NCI-H226 (cell line): ENCODE measurements around the gene PSMB7.
"Not testable (repeated sequence)": the region's sequence is repeated elsewhere in the genome, so short reads cannot be mapped to it uniquely, and the experiment has no call there.

Experiments used
- DNase-seq: peaks from one replicate; pipeline ENCODE4 v3.0.0-alpha.2; 2015

Gene PSMB7

DNA sequence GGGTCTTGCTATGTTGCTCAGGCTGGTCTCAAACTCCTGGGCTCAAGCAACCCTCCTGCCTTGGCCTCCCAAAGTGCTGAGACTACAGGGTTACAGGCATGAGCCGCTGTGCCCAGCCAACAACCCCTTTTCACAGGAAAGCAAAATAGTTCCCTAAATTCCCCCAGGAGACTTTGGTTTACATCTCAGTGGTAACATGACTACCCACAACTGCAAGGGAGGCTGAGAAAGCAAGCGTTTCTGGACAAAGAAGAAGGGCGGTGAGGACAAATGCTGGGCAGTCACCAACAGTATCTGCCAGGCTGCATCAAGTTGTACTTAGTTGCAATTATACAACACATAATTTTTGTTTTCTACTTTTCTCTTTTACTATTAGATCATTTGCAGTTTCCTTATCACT lies 27.6 kb upstream of the PSMB7 start:
- no peak for DNase-seq

DNA sequence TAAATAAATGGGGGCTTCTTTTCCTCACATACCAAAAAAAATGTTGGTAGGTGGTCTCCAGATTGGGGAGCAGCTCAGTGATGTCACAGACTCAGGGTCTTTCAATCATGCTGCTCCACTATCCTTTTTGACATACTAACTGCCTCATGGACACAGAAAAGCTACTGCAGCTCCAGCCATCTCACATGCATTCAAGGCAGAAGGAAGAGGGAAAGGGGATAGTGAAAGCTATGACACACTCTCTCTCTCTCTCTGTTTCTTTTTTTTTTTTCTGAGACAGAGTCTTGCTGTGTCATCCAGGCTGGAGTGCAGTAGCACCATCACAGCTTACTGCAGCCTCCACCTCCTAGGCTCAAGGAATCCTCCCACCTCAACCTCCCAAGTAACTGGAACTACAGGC lies 27.1 kb upstream of the PSMB7 start:
- no peak for DNase-seq

DNA sequence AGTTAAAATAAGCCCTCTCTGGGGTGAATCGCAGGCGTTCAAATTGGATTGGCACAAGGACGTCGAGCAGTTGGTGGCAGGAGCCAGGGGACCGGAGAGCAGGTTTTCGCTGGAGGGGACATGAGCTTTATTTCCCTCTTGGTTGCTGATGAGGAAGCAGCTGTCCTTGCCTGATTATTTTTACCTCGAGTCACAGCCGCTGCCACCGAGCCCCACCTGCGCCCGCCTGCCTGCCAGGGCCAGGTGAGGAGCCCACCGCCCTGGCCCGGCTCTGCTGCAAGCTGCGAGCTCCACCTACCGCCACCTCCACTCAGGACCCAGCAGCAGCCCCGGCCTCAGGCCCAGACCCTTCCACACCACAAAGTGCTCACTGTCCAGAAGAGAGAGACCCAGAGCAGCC lies 26.0 kb upstream of the PSMB7 start:
- DNase-seq = no peak

DNA sequence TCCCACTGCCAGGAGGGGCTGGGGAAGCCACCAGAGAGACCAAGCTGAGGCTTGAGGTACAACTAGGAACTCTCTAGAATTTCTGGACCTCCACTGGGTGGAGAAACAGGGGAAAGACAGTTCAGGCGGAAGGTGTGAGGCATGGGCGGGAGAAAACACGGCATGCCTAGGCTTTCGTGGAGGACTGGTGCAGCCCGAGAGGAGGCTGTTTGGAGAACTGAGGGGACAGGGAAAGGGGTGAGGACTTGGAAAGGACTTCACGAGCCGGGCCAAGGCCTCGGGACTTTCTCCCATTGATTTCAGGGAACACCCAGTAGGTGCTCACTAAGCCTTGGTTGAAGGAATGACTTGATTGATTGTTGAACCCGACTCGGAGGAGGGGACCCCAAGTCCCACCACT lies 25.5 kb upstream of the PSMB7 start:
- no peak for DNase-seq

DNA sequence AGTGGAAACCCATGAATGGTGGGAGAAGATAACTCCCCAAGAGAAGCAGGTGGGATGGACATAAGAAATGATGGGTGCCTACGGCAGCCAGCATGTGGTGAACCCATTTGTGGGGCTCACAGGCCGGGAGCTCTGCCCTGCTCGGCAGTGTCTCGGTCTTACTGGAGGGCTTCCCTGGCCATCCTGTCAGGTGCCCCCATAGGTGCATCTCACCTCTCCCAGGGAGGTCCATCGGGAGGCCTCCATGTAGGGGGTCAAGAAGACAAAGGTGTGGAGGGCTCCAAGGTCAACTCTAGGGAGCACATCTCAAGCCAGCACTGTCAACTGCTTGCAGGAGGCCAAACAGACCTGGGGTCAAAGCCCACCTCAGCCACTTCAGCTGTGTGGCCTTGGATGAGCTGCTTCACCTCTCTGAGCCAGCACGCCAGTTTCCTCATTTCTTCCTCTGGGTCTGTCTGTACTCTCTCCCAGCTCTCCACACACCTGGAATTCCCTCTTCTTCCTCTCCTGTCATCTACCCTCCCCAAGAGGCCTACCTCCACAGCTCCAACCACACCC lies 24.5 kb upstream of the PSMB7 start:
- no peak for DNase-seq

DNA sequence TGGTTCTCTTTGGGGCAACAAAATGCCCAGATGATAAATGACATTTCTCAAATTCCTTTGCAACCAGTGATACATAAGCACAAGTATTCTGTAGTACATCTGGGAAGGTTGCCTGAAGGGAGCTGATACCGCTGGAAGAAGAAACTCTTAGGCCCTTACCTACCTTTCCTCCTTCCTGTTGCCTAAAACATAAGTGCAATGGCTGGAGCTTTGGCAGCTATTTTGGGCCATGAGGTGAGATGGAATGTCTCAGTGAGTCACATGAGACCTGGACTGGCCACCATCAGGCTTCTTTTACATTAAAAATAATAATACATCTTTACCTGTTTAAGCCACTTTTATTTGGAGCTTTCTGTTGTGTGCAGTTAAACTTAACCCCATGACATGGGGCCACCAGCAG lies 23.8 kb upstream of the PSMB7 start:
- DNase-seq = no peak

DNA sequence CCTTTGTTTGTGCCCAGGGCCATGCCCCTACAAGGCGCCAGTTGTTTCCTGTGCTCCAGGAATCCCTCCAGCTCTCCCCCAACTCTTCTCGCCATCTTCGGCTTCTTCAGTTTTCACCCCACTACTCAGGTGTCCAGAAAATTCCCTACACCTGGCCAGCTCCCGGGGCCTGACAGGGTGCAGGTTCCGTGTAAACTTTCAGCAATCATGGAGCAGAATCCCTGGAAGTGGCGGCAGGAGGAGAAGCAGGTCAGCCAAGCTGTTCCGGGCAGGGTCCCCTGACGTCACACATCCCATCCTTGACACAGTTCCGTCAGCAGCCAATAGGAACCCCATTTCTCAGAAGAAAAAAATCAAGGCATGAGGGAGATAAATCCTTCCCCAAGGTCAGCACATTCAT lies 22.8 kb upstream of the PSMB7 start:
- no peak for DNase-seq

DNA sequence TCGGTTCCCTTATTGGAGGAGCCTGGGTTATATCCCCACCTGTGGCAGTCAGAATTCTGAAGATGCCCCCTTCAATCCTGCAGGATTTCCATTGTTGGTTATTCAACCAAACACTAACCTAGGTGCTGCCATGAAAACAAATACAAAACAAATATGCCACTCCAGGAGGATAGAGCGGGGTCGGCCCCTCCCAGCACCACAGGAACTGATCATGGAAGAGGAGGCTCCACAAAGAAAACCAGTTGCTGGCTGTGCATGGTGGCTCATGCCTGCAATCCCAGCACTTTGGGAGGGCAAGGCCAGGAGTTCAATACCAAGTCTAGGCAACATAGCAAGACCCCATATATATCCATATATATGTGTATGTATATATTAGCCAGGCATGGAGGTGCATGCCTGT lies 21.8 kb upstream of the PSMB7 start:
- DNase-seq = no peak

DNA sequence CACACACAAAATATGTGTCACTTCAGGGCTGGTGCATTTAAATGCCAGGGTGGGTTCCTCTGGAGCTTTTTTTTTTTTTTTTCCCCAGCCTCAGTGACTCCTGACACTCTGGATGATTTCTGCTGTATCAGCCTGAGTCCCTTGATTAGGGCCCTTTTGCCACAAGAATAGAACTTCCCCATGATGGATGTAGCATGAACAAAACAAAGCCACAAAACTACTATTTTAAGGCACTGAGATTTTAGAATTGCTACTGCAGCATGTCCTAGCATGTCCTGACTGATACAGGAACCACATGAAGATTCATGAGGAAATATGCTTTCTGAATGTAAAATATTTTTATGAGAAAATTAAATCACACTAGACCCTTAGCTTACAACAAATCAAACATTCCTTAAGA lies 21.1 kb upstream of the PSMB7 start:
- no peak for DNase-seq

DNA sequence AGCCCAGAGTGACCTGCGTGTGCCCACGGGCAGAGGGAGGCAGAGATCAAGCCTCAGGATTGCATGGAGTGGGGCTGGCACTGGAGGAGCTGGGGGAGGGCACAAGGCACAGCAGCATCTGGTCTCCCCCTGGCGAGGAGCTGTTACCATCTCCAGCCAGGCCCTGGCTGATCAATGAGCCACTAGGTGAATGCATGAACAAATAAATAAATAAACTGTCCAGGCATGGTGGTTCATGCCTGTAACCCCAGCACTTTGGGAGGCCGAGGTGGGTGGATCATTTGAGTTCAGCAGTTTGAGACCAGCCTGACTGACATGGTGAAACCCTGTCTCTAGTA lies 14.3 kb upstream of the PSMB7 start:
- no peak for DNase-seq

DNA sequence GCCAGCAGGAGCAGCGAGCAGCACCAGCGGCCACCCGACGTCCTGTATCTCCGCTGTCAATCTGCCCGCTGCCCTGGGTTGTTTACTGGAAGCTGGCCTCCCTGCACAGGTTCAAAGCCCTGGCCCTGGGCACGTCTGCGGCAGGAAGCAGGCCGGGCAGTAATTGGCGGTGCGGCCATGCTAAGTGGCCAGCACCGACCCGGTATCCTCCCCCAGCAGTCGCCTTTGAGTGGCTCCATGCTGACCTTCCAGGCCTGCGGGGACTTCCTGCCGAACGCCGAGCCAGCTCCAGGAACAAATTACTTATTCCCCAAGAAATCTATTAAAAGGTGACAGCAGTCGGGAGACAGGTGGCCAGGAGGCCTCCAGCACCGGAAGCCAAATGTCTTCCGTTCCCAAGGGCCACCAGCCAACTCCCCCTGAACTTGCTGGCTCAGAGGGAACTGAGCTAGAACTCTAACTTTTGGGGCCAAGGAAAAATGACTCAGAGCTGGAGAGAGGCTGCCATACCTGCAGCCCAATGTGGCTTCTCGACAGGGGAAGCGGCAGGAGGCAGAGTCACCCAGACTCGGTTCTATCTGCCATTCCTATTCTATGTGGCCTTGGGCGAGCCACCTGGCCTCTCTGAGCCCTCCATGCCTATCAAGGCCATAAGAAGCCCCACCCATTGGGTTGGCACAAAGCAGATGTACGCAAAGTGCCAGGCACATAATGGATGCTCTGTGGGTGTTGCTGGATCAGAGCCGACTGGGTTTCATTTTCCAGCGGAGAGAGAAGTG lies 13.7 kb upstream of the PSMB7 start:
- DNase-seq = no peak

DNA sequence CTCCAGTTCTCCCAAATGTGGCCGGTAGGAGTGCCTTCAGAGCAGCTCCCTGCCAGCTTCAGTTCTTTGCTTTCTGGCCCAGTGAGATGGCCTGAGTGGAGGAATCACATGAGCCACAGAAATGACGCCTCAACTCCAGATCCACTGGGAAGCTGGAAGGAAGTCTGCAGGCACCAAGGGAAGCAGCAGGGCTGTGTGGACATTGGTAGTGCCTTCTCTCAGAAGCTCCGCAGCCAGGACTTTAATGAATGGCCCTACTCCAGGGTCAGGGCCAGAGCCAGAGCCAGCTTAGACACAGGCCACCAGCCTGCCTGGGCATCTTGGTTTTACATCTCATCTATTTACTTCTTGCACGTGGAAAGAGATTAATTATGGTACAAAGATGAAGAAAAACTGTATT lies 12.0 kb upstream of the PSMB7 start:
- DNase-seq = no peak

DNA sequence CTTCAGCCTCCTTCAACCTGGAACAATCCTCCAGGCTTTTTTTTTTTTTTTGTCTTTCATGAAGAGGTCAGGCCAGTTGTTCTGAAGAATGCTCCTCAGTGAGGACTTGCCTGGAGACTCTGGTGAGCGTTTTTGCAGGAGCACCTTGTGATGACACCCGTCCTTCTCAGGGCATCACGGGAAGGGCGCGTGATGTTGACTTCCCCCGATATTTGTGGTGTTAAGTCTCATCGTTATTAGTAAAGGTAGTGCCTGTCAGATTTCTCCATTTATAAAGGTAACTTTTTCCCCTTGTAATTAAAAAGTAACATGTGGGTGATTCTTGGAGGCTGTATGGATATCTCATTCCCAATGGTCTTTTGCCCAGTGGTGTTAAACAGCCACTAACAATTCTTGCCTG lies 11.1 kb upstream of the PSMB7 start:
- DNase-seq = no peak

DNA sequence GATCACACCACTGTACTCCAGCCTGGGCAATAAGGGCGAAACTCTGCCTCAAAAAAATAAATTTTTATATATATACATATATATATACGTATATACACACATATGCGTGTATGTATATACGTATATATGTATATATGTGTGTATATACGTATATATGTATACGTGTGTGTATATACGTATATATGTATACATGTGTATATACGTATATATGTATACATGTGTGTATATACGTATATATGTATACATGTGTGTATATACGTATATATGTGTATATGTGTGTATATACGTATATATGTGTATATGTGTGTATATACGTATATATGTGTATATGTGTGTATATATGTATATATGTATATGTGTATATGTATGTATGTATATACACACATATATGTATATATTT lies 10.5 kb upstream of the PSMB7 start:
- DNase-seq = not testable (repeated sequence)

DNA sequence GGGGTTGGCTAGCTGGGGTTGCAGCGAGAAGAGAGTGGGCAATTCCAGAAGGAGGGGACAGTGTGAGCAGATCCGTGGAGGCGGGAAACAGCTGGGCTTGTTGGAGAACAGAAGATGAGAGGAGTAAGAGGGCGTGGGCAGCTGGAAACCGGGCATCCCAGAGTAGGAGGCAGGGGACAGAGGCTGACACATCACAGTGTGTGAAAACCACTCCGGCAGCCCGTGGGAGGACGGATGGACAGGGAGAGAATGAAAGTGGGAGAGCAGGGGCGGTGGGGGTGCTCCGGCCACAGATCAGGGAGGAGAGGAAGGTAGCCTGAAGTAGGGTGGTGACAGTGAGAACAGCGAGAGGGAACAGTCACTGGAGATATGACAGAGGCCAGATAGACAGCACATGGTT lies 8.3 kb upstream of the PSMB7 start:
- no peak for DNase-seq

DNA sequence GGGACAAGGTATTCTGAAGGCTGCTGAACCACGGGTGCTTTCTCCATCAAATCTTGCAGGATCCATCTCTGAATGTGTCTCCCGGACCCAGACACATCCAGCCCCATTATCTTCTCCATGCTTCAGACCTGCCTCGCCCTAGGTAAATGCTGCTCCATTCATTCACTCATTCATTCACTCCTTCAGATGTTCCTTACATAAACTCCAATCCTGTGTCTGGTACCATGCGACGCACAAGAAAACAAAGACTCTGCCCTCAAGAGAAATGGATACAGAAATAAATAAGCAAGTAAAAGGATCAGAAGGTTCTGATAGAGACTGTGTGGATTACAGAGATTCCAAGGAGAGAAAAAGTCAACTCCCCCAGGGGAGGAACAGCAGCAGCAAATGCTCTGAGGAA lies 7.9 kb upstream of the PSMB7 start:
- DNase-seq = no peak

DNA sequence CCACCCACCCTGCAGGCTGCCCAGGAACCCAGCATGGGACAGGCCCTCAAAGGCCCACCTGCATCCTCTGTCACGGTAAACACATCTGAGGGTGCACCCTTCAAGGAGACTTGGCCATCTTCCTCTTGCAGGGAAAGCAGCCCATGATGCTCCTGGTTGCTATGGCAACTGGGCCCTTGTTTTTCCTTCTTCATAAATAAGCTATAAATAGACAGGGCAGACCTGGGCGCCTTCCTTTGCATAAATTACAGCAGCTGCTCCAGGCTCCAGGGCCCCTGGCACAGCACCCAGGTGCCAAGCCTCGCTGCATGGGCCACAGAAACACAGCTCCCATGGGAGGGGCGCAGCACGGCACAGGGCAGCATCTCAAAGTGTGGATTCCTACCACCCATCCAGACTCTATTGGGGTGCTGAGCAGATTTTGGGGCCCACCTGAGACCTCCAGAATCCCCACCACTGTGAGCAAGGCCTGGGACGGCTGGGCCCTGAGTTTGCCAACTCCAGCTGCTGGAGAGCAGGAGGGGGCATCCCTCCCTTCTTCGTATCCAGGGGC lies 5.8 kb upstream of the PSMB7 start:
- no peak for DNase-seq

DNA sequence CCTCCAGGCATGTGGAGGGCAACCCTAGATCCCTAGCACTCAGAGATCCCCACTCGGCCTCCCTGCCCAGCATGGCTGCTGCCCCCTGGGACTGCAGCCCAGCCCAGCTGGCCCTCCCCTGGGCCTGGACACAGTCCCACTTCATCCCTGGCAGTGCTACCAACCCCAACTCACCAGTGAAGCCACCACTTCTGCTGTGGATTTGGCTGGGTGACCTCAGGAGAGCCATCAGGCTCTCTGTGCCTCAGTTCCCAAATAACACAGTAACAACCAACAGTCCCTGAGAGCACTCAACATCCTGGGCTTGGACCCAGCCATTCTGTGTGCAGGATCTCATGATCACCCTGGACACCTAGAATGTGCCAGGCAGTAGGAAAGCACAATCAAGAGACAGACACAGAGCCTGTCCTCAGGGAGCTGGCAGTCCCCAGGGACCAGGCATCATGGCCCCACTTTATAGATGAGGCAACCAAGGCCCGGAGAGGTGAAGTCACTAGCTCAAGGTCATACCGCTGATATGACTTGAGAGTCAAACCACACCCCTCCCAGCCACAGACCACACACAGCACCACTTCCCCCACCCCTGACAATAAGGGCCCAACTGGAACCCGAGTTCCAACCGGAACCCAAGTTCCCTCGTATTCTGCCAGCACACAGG lies 4.7 kb upstream of the PSMB7 start:
- DNase-seq = no peak

DNA sequence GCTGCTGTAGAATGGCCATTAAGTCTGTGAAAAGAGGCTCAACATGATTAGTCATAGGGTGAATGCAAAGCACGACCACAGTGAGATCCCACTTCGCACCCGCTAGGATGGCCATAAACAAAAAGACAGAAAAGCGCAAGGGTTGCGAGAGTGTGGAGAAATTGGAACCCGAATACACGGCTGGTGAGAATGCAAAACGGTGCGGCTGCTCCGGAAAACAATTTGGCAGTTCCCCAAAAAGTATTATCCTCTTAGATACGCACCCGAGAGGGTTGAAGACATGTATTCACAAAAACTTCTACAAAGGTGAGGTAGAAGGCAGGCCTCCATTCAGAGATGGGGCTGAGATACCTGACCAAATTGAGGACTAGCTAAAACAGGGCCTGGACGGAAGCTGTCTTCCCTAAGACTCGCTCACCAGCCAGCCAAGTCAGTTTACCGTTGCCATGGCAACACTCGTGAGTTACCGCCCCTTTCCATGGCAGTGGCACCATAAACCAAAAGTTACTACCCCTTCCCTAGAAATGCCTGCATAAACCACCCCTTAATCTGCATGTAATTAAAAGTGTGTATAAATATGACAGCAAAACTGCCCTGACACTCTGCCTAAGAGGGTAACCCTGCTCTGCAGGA lies 726 bp upstream of the PSMB7 start:
- no peak for DNase-seq

DNA sequence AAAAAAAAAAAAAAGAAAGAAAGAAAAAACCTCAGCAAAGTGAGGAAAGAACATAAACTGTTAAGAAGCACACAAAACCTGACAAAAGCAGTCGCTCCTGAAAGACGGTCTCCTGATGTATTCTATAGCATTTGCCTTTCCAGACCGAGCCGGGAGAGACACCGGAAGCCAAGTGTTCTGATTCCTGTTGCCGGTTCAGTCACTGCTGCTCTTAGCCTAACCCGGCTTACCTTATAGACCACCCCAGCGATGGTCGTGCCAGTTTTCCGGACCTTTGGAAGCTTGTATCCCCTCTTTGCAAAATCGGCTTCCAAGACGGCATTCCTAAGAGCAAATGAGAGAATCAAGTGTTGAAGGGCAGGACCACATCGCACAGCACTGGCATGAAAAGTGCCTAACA lies 630 bp downstream of the PSMB7 start:
- no peak for DNase-seq

DNA sequence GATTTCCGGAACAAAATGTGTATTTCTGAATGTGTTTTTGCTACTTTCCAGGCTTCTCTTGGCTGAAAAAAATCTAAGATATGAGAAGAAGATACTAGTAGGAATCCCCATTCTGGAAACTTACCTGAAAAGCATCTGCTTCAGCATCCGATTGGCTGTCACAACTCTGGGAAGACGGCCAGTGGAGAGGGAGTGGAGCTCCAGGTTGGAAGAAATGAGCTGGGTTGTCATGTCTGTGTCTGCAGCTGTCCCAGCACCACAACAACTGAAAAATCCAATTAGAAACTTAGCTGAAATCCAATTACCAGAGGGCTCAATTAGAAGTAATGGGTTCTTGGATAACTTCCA lies 3.0 kb downstream of the PSMB7 start:
- peak; percentile 8 for DNase-seq

DNA sequence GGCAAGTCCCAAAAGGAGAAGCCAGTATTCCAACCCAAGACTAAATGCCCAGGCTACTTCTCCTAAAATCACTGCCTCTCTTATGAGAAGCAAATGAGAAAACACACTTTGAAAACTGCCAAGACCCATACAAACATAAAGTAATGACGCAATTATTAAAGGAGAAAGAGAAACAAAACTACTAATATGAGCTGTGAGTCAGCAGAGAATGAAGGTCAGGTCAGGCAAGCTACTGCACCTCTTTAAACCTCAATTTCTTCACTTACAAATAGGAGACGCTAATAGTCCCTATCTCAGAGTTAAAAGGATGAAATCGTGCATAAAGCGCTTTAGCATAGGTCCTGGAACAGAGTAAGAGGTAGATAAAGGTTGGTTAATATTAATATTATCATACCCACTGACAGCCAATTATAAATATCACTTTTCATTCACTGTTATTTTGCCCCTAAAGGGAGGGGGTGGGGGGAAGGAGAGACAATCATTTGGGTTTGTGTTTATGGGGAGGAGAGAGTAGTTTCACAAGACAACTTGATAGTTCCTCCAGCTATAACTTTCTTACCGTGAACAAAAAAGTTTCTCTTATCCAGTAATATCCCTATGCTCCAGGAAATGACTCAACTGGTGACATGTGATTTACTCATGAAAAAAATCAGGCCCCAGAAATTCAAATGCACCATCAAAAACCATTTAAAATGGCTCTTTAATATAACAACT lies 3.6 kb downstream of the PSMB7 start:
- DNase-seq = peak; percentile 54

DNA sequence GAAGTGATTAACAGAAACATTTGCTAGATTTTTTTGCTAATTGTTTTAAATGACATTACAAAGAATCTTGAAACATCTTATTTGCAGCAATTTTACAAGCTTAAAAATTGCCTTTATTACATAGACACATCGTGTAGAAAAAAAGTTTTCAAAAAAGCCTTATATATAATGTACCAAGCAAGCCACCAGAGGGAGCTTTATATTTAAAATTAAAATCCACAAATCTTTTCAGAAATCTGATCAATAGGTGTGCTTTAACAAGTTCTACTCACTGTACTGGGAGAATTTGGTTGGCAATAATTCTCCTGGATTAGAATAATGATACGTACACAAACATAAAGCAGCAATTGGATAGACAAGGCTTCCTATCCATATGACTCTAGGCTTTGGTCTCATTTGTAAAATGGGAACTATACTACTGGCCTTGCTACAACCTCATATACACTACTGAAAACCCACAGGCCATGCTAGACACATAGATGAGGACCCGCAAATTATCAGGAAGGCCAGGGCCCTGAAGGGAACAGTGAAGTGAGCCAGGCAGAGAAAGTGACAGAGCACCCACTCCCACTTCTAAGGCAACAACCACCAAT lies 4.8 kb downstream of the PSMB7 start:
- DNase-seq = no peak
